Measurements from ENCODE around the gene LBR.

The LBR gene

DNA sequence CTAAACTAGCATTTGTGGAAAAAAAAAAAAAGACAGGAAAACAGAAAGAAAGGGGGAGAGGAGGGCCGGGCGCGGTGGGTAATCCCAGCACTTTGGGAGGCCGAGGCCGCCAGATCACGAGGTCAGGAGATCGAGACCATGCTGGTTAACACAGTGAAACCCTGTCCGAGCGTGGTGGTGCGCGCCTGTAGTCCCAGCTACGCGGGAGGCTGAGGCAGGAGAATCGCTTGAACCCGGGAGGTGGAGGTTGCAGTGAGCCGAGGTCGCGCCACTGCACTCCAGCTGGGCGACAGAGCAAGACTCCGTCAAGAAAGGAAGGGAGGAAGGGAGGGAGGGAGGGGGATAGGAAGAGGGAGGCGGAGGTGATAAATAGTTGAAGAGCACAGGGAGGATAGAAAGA, 54.7 kb downstream of the LBR start:
- DNase-seq (ENCODE audit: low read depth), result no peak

DNA sequence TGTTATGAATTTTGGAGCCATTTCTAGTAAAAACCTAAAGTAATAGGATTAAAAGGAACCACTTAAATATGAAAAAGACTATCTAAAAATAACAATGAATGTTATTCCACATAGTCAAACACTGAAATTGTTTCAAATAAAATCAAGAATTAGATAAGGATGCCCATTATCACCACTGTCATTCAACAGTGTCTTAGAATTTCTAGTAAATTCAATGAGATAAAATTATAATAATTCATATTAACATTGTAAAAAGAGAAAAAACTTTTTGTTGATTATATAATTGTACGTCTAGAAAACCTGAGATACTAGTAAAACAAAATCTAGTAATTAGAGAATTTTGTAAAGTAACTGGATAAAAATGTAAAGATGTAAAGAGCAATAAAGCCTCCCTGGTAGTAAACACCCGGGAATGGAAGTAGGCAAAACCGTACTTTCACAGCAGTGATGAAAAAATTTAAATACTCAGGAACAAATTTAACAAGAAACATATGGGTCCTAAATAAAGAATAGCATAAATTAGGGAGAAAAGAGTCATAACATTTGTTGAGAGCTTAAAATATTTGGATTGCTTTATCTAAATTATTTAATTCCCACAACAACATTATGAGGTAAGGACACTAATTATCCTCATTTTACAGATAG, 56.4 kb downstream of the LBR start:
- DNase-seq (ENCODE audit: low read depth), result no peak

DNA sequence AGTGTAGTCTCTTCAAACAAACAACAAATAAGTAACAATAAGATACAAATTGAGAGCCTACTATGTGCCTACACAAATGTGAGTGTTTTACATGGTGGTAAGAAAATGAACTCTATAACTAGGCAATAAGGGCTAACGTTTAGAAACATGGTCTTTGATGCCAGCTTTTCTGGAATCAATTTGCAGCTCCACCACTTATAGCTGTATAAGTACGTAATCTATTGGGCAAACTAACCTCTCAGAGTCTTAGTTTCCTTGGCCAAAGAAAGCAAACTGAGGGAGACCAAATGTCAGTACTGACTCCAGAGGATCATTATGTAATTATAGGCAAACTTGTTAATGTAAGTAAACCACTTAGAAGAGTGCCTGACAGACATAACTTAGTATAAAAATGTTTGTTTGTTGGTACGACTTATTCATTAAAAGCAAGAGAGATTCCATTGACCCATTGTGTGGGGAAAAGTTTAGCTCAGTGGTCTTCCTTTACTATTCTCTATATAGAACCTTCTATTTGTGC, 59.7 kb downstream of the LBR start:
- no peak for DNase-seq (ENCODE audit: low read depth)

DNA sequence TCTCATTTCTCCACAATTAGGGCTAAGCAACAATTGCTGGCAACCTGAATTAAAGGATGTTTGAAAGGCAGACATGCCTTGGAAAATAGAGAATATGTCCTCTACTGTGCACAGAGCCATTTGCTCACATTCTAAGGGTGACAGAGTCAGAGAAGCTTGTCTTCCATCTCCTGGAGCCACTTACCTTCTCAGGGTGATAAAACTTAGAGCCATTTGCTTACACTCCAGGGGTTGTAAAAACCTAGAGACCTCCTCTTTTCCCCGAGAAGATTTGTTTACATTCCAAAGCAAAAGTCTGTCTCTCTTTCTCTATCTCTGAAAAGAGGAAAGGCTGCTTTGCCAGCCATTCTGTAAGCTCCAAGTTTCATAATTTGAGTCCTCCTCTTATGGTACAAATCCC, 61.3 kb downstream of the LBR start:
- DNase-seq (ENCODE audit: low read depth), result no peak

DNA sequence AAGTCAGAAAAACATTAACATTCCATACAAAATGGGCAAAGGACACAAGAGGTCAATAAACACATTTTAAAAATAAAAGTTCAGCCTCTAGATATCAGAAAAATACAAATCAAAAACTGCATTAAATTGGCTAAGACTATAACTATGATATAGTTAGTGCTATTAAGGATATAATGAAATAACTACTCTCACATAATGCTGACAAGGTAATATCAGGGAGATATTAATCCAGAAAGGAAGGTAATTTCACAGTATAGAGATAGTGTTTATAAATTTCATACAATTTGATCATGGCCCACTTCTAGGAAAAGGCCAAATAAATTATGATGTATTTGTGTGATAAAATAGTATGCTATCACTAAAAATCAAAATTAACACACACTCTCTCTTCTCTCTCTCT, 61.8 kb downstream of the LBR start:
- DNase-seq (ENCODE audit: low read depth), result no peak

DNA sequence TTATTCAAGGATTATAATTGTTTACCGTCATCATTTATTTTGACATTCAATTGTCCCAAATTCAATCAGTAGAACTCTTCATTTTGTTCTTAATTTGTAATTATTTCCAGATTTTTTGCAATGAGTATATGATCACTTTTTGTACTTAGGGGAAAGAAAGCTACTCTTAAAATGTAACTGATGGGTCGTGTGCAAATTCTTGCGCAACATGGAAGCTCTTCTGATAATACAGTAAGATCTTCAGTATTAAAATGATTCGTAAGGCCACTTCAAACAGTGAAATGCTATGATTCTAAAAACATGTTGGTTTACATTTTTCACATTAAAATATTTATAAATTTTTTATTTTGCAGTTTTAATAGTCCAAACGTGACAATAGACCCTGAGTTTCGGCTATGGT, 63.4 kb downstream of the LBR start:
- no peak for DNase-seq (ENCODE audit: low read depth)

DNA sequence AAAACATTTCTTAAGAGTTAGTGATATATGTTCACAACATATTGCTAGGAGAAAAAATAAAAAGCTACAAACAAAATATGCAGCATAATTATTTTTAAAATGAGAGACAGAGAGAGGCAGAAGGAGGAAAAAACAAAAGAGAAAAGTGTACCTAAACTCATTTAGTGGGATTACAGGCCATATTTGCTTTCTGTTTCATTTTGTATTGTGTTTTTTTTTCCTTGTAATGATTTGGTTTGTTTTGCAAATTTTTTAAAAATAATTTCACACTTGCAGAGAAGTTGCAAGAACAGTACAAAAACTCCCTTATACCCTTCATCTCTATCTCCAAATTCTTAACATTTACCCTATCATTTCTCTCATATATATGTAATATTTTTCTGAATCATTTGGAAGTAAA, 65.0 kb downstream of the LBR start:
- DNase-seq (ENCODE audit: low read depth), result no peak

DNA sequence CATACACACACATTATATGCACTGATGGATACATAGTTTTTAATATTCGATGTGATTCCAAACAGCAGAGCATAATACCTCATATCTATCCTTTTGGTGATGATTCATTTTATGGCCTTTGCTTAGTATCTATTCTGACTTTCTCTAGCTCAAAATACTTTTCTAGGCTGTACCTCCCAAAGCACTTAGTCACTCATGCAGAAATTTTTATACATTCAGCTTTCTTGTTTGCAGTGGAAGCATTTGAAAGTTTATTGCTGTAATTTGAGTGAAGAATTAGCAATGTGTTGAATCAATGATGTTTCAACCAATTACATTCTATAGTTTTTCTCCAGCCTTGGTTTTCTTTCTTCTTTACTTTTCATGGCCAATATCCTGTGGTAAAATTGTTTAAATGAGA, 66.7 kb downstream of the LBR start:
- no peak for DNase-seq (ENCODE audit: low read depth)

DNA sequence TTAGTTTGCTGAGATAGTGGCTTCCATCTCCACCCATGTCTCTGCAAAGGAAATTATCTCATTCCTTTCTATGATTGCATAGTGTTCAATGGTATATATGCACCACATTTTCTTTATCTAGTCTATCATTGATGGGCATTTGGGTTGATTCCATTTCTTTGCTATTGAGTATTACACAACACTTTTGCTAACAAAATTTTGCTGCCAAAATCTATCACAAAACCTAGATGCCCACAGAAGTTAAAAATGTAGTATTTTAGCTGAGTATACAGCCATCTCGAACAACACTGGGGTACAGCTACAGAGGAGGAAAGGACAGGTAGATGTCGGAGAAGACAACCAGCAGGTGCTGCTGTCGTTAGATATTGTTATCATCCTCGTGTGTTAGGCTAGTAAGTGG, 67.7 kb downstream of the LBR start:
- DNase-seq (ENCODE audit: low read depth), result no peak

DNA sequence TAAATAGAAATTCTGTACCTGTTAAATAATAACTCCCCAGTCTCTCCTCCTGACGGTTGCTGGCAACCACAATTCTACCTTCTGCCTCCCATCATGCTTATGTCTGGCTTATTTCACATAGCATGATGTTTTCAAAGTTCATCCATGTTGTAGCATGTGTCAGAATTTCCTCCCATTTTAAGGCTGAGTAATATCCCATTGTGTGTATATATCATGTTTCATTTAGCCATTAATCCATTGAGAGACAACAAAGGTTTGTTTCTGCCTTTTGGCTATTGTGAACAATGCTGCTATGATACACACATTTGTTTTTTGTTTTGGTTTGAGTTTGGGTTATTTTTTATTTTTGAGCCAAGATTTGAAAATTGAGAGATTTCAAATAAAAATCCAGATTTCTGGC, 72.0 kb downstream of the LBR start:
- DNase-seq (ENCODE audit: low read depth), result no peak

DNA sequence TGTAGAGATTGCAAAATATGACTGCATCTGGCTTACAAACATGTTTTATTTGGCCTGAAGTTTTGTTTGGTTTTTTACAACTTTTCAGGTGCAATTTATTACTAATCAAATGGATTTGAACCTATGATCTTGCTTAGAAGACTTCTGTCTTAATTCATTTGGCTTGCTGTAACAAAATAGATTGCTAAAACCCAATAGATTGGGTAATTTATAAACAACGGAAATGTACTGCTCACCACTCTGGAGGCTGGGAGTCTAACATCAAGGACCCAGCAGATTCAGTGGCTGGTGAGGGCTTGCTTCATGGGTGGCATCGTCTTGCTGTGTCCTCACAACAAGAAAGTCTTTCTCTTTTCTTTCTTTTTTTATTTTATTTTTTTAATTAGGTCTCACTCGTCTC, 72.9 kb downstream of the LBR start:
- no peak for DNase-seq (ENCODE audit: low read depth)

Measured in GM04503 (cell line).